Measurements from ENCODE around the gene OR13C2. TPM values are rescaled to one million over a fixed set of nuclear protein-coding genes. Genes with fewer than 3 reads are reported as not detected.

Gene OR13C2
- total RNA-seq, 4 donors from 2014 or later = not detected

DNA sequence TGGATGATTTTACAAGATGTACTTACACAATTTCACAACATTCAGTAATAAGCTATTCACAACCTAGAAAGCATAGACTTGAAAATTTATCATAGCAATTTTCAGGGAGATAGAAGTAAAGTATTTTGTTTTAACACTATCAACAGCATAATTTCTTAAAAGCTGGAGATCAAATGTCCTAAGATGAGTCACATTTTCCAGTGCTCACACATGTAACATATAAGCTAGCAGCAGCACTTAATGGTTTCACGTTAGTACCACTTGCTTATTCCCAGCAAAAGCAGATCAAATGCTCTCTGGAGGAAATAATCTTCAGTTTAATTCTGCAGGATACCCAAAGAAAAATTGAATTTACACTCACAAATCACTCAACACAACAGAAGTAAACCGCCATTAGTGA, 30.0 kb downstream of the OR13C2 start:
- intact Hi-C loops (cut with DNase I; ENCODE audit: low total_unique reads) = no loop called here
- Histone ChIP-seq H3K4me3 (no peak overlapping the region), H3K36me3 (no peaks in the 10 kb centered on the region), H3K4me1 (no peaks in the 10 kb centered on the region), H3K27ac (no peak overlapping the region), H3K27me3 (no peaks in the 10 kb centered on the region), H3K9me3 (peaks cover 0 to 8% of the 10 kb centered on the region in 2 donors)
- no peak for DNase-seq
- WGBS, 2 donors (ENCODE audit: low coverage in 1 of 2) = 59 to 77% methylated on average over 2 of the region's 2 CpGs
- in situ Hi-C loops (cut with MboI; ENCODE audit: low pct_ligation_motif_present in 1 of 4, low pct_unique_long_range_greater_than_20kb in 1 of 4, low sequenced_read_pairs in 3 of 4) = no loop called here
- TF ChIP-seq POLR2AphosphoS5 (IDR thresholded peaks at IDR 0.05) (no peak), POLR2A (IDR thresholded peaks at IDR 0.05) (no peak), EP300 (IDR thresholded peaks at IDR 0.05; ENCODE audit: low read depth) (no peak)

GRCh38 chr9:104572612-104573011, 32.8 kb downstream of the OR13C2 start:
- Histone ChIP-seq H3K9me3 (peaks cover 0 to 8% of the 10 kb centered on the region in 2 donors), H3K27ac (no peak overlapping the region), H3K36me3 (no peaks in the 10 kb centered on the region), H3K4me3 (no peak overlapping the region), H3K4me1 (no peaks in the 10 kb centered on the region), H3K27me3 (no peaks in the 10 kb centered on the region)
- intact Hi-C loops (cut with DNase I; ENCODE audit: low total_unique reads) (no loop called here), in situ Hi-C loops (cut with MboI; ENCODE audit: low pct_ligation_motif_present in 1 of 4, low pct_unique_long_range_greater_than_20kb in 1 of 4, low sequenced_read_pairs in 3 of 4) (no loop called here)
- WGBS, 2 donors (ENCODE audit: low coverage in 1 of 2) = 67 to 69% methylated on average over 1 of the region's 1 CpG
- TF ChIP-seq EP300 (IDR thresholded peaks at IDR 0.05; ENCODE audit: low read depth) (no peak), POLR2AphosphoS5 (IDR thresholded peaks at IDR 0.05) (no peak), POLR2A (IDR thresholded peaks at IDR 0.05) (no peak)
- TF ChIP-seq, protein P1, sequence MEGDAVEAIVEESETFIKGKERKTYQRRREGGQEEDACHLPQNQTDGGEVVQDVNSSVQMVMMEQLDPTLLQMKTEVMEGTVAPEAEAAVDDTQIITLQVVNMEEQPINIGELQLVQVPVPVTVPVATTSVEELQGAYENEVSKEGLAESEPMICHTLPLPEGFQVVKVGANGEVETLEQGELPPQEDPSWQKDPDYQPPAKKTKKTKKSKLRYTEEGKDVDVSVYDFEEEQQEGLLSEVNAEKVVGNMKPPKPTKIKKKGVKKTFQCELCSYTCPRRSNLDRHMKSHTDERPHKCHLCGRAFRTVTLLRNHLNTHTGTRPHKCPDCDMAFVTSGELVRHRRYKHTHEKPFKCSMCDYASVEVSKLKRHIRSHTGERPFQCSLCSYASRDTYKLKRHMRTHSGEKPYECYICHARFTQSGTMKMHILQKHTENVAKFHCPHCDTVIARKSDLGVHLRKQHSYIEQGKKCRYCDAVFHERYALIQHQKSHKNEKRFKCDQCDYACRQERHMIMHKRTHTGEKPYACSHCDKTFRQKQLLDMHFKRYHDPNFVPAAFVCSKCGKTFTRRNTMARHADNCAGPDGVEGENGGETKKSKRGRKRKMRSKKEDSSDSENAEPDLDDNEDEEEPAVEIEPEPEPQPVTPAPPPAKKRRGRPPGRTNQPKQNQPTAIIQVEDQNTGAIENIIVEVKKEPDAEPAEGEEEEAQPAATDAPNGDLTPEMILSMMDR (IDR thresholded peaks at IDR 0.05) = no peak
- no peak for DNase-seq

GRCh38 chr9:104568868-104569267, 36.6 kb downstream of the OR13C2 start, which contains the start of gene OR13C8:
Gene OR13C8, plus strand, starts transcription at chr9:104569168. Its CDS starts 0 bp downstream, at chr9:104569168.
- 76 to 92% methylated on average over 4 of the region's 4 CpGs for WGBS, 2 donors (ENCODE audit: low coverage in 1 of 2)
- TF ChIP-seq EP300 (IDR thresholded peaks at IDR 0.05; ENCODE audit: low read depth) (no peak), POLR2A (IDR thresholded peaks at IDR 0.05) (no peak), POLR2AphosphoS5 (IDR thresholded peaks at IDR 0.05) (no peak)
- TF ChIP-seq, protein P1 (IDR thresholded peaks at IDR 0.05) = no peak
- H3K4me1 ChIP-seq = no peaks in the 10 kb centered on the region
- no peaks in the 10 kb centered on the region for H3K36me3 ChIP-seq
- no peak within 1 kb of the TSS for H3K4me3 ChIP-seq
- in situ Hi-C loops (cut with MboI; ENCODE audit: low pct_ligation_motif_present in 1 of 4, low pct_unique_long_range_greater_than_20kb in 1 of 4, low sequenced_read_pairs in 3 of 4) = no loop called here
- H3K27me3 ChIP-seq = no peaks in the 10 kb centered on the region
- peaks cover 0 to 8% of the 10 kb centered on the region in 2 donors for H3K9me3 ChIP-seq
- DNase-seq = no peak
- no peak within 1 kb of the TSS for H3K27ac ChIP-seq
- intact Hi-C loops (cut with DNase I; ENCODE audit: low total_unique reads) = no loop called here

DNA sequence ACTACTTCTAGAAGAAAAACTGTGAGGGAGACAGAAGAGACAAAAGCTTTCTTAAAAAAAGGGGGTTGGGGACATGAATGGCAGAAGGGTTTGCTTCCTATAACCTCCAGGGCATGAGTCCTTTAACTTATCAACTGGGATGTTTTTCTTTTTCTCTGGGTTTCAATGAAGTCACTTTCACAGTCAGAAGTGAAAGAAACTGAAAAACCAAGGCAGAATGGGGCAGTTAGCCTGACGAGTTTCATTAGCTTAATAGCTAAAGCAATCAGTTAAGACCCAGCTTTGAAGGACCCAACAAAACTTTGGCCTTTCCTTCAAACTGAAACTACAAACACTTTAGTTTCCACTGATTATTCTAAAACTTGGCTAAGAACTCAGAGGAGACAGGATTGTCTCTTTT, 41.1 kb downstream of the OR13C2 start:
- WGBS, 2 donors (ENCODE audit: low coverage in 1 of 2) = 33 to 42% methylated on average over 1 of the region's 1 CpG

More for the DNA sequence above, 41.1 kb downstream of the OR13C2 start:
- no peaks in the 10 kb centered on the region for H3K4me1 ChIP-seq
- no peak for DNase-seq
- in situ Hi-C loops (cut with MboI; ENCODE audit: low pct_ligation_motif_present in 1 of 4, low pct_unique_long_range_greater_than_20kb in 1 of 4, low sequenced_read_pairs in 3 of 4) = no loop called here
- no peaks in the 10 kb centered on the region for H3K27me3 ChIP-seq
- intact Hi-C loops (cut with DNase I; ENCODE audit: low total_unique reads) = no loop called here
- H3K27ac ChIP-seq = no peak overlapping the region
- no peaks in the 10 kb centered on the region for H3K36me3 ChIP-seq
- H3K4me3 ChIP-seq = no peak overlapping the region
- no peak for TF ChIP-seq POLR2A (IDR thresholded peaks at IDR 0.05)
- no peak for TF ChIP-seq POLR2AphosphoS5 (IDR thresholded peaks at IDR 0.05)
- TF ChIP-seq EP300 (IDR thresholded peaks at IDR 0.05; ENCODE audit: low read depth) = no peak
- TF ChIP-seq, protein P1 (IDR thresholded peaks at IDR 0.05) = no peak
- no peaks in the 10 kb centered on the region for H3K9me3 ChIP-seq
